Neutrophil (primary cell): ENCODE data around the gene HEYL.

Experiments used
- H3K27ac ChIP-seq: fragments of 200-600 bp; sonication (generic); 2 replicates; pipeline ENCODE4 v1.5.1; 2016; ENCODE audit warnings: mild to moderate bottlenecking, moderate library complexity
- H3K27me3 ChIP-seq: fragments of 200-600 bp; sonication (generic); 2 replicates; pipeline ENCODE4 v1.6.0; 2016; ENCODE audit warnings: mild to moderate bottlenecking
- H3K36me3 ChIP-seq: fragments of 200-600 bp; sonication (generic); 2 replicates; pipeline ENCODE4 v1.5.1; 2017
- H3K4me1 ChIP-seq, 2 experiments: fragments of 200-600 bp in 1 of 2; sonication (generic) in 1 of 2; 1 replicate in 1 of 2; 2 replicates in 1 of 2; pipeline versions ENCODE4 v1.5.1 to v1.6.1; 2013 to 2016; ENCODE audit warnings: low read depth in 1 of 2, low read length in 1 of 2, mild to moderate bottlenecking in 1 of 2, moderate library complexity in 1 of 2; ENCODE audit not compliant: control insufficient read depth in 1 of 2, insufficient read depth in 1 of 2
- H3K4me3 ChIP-seq, 2 experiments: fragments of 200-600 bp in 1 of 2; sonication (generic) in 1 of 2; 1 replicate in 1 of 2; 2 replicates in 1 of 2; pipeline ENCODE4 v1.5.1; 2013 to 2016; ENCODE audit warnings: low read depth in 1 of 2, low read length in 1 of 2, mild to moderate bottlenecking in 1 of 2, moderate library complexity in 1 of 2
- H3K9me3 ChIP-seq: fragments of 200-600 bp; sonication (generic); 2 replicates; pipeline ENCODE4 v1.5.1; 2016
- TF ChIP-seq, protein P1 (sequence below): fragments of 200-600 bp; sonication (generic); IDR thresholded peaks from 2 replicates; pipeline ENCODE4 v1.5.1; 2016; ENCODE audit warnings: antibody characterized with exemption

The HEYL gene

DNA sequence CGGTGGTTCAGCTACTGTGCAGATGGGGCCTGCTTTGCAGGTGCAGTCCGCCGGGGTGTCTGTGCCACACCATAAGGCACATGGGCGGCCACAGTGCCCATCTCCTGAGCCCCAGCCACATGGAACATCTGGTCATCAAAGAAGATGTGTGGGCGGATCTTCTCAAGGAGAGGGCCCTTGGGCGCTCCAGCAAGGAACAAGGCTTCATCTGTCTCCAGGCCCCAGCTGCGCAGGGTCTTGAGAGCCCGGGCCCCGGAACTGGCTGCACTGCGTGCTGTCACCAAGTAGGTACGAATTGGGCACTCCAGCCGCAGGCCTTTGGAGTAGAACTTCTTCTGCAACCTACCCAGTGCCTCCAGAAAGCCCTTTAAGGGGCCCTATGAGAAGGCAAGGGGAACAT, 19.7 kb upstream of the HEYL start:
- Histone ChIP-seq H3K36me3 (no peaks in the 10 kb centered on the region), H3K4me1 (no peaks in the 10 kb centered on the region), H3K27ac (no peak overlapping the region), H3K4me3 (no peak overlapping the region), H3K27me3 (peaks cover 21% of the 10 kb centered on the region), H3K9me3 (no peaks in the 10 kb centered on the region)
- TF ChIP-seq, protein P1, sequence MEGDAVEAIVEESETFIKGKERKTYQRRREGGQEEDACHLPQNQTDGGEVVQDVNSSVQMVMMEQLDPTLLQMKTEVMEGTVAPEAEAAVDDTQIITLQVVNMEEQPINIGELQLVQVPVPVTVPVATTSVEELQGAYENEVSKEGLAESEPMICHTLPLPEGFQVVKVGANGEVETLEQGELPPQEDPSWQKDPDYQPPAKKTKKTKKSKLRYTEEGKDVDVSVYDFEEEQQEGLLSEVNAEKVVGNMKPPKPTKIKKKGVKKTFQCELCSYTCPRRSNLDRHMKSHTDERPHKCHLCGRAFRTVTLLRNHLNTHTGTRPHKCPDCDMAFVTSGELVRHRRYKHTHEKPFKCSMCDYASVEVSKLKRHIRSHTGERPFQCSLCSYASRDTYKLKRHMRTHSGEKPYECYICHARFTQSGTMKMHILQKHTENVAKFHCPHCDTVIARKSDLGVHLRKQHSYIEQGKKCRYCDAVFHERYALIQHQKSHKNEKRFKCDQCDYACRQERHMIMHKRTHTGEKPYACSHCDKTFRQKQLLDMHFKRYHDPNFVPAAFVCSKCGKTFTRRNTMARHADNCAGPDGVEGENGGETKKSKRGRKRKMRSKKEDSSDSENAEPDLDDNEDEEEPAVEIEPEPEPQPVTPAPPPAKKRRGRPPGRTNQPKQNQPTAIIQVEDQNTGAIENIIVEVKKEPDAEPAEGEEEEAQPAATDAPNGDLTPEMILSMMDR: no peak

DNA sequence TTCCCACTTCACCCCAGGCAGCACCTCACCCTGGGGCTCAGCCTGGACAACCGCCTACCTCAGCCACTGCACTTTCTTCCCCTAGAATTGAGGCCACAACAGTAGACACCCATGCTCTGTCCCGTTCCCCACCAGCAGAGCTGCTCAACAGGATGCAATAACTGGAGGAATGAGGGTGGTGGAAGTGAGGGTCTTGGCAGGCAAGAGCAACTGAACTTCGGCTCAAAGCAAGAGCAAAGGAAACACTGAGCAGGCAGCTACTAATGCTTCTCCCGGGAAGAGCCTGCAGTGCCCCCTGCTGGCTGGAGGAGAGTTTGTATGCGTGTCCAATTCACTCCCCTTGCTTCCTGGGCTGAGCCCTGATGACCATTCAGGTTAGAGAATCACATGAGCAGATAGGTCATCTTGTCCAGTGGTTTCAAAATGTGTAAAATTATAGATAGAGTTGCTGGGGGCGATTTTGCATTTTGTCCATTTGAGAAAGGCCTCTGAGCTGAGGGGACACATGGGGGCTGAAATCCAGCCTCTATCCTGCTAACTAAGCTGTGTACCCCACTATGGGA, 18.6 kb upstream of the HEYL start:
- H3K9me3 ChIP-seq: no peaks in the 10 kb centered on the region
- H3K27me3 ChIP-seq: peaks cover 26% of the 10 kb centered on the region
- H3K27ac ChIP-seq: no peak overlapping the region
- TF ChIP-seq, protein P1: peak; percentile 57
- H3K4me3 ChIP-seq: no peak overlapping the region
- no peaks in the 10 kb centered on the region for H3K4me1 ChIP-seq
- H3K36me3 ChIP-seq: no peaks in the 10 kb centered on the region

DNA sequence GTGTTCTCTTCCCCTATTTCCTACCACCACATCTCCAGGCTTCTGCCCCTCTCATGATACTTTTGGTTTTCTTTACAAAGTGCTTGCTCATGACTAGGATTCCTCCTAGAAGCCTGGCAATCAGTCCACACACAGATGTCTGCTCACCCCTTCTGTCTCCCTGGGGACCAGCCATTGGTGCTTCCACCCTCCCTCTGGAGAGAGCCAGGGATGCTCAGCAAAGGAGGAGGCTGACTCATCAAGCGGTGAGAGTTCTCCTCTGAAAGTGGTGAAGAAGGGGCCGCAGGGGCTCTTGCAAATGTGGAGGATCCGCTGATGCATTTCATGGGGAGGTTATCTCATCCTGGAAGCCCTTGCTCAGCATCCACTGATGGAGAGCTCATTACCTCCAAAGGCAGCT, 18.0 kb upstream of the HEYL start:
- TF ChIP-seq, protein P1: no peak
- no peak overlapping the region for H3K4me3 ChIP-seq

DNA sequence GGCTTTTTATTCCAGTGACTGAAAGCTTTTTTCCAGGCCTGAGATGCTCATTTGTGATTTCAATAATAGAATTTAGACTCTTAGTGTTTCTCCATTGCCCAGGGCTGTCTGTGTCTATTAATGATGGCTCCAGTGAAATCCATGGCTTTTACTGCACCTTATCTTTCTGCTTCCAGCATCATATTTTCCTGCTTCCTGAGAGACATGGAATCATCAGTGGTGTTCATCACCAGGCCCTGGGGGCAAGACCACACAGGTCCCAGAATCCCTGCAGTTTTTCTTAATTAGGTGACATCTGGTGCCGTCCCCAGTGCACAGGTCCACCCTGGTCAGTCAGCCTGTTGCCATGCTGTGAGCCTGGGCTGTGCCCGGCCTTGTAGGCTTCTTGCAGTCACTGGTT, 16.9 kb upstream of the HEYL start:
- Histone ChIP-seq H3K36me3 (no peaks in the 10 kb centered on the region), H3K27ac (no peak overlapping the region), H3K4me1 (no peaks in the 10 kb centered on the region), H3K27me3 (peaks cover 19% of the 10 kb centered on the region), H3K9me3 (no peaks in the 10 kb centered on the region), H3K4me3 (no peak overlapping the region)
- TF ChIP-seq, protein P1: no peak

More for the DNA sequence above, 18.0 kb upstream of the HEYL start:
- Histone ChIP-seq H3K27me3 (peaks cover 26% of the 10 kb centered on the region), H3K9me3 (no peaks in the 10 kb centered on the region), H3K4me1 (no peaks in the 10 kb centered on the region), H3K36me3 (no peaks in the 10 kb centered on the region), H3K27ac (no peak overlapping the region)

DNA sequence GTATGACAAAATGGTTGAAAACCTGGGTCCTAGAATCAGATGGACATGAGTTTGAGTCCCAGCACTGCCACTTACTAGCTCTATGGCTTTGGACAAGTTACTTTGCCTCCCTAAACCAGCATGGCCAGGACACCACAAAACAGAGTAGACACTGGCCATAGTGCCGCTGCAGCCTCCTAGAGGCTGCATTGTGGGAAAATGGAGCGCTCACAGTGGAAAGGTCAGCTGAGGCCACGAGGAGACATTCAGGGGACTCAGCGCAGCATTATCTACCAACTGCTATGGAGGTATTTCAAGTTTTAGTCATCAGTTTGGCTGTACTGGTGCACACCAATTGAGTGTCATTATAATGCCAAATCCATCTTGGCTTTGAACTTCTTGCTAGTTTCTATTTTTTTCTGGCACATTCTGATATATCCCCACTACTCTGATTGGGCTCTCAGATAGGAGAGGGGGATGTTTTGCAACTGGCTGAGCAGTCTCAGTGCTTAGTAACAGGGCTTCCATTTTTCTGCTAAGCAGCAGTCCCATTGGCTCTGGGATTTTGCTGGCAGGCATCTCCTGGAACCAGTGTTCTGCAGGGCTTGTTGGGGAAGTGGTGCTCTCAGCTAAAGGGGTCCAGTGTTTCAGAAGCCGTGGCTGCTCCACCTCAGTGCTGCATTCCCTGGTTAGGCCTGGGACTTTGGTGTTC, 16.3 kb upstream of the HEYL start:
- H3K9me3 ChIP-seq: no peaks in the 10 kb centered on the region

More for the DNA sequence above, 16.3 kb upstream of the HEYL start:
- Histone ChIP-seq H3K4me3 (no peak overlapping the region), H3K4me1 (no peaks in the 10 kb centered on the region), H3K27ac (no peak overlapping the region), H3K36me3 (no peaks in the 10 kb centered on the region), H3K27me3 (peaks cover 19% of the 10 kb centered on the region)
- TF ChIP-seq, protein P1: no peak
